WTC11 (cell line): ENCODE measurements around the gene SLC2A9. TPM values are rescaled to one million over a fixed set of nuclear protein-coding genes. Genes with fewer than 3 reads are reported as not detected.

Experiments used
- ATAC-seq: fragments of 200-7000 bp; cut with Tn5 transposase; 2 replicates; pipeline ENCODE4 v1.10.0; 2021; ENCODE audit warnings: mild to moderate bottlenecking, moderate library complexity
- CTCF ChIA-PET: fragments of 300-600 bp; sonication (Branson Sonifier 250); formaldehyde crosslinking; loops from one replicate; lab custom pipeline; 2021; ENCODE audit warnings: antibody characterized with exemption; lab: Charles Lee
- POLR2A ChIA-PET: fragments of 350-600 bp; sonication (Branson Sonifier 250); formaldehyde crosslinking; loops from one replicate; lab custom pipeline; 2021; ENCODE audit warnings: antibody characterized with exemption; lab: Charles Lee
- DNase-seq: peaks from one replicate; pipeline ENCODE4 v3.0.0; 2021; ENCODE audit warnings: low spot score
- H3K27ac Mint-ChIP-seq: 2 replicates; pipeline ENCODE4 v1.8.0; 2021; ENCODE audit warnings: mixed read lengths
- H3K27me3 Mint-ChIP-seq: 2 replicates; pipeline ENCODE4 v1.8.0; 2021; ENCODE audit warnings: low read depth, mild to moderate bottlenecking, moderate library complexity, mixed read lengths
- H3K36me3 Mint-ChIP-seq: 2 replicates; pipeline ENCODE4 v1.8.0; 2021; ENCODE audit warnings: mixed read lengths
- H3K4me1 Mint-ChIP-seq: 2 replicates; pipeline ENCODE4 v1.8.0; 2022; ENCODE audit warnings: mixed read lengths
- H3K4me3 Mint-ChIP-seq: 2 replicates; pipeline ENCODE4 v1.8.0; 2021; ENCODE audit warnings: mild to moderate bottlenecking, moderate library complexity, mixed read lengths
- H3K9me3 Mint-ChIP-seq: 2 replicates; pipeline ENCODE4 v1.8.0; 2021; ENCODE audit warnings: mixed read lengths
- AFF4 ChIP-seq: sonication (generic); formaldehyde crosslinking; IDR thresholded peaks from 2 replicates; pipeline ENCODE4 v1.8.1; 2023; ENCODE audit warnings: mild to moderate bottlenecking, missing genetic modification reagents, borderline replicate concordance
- CBFB ChIP-seq: sonication (generic); formaldehyde crosslinking; IDR thresholded peaks from 2 replicates; pipeline ENCODE4 v1.8.1; 2022; ENCODE audit warnings: mild to moderate bottlenecking, low read depth, missing genetic modification reagents
- CDX4 ChIP-seq: fragments of 250-450 bp; sonication (Bioruptor Pico); IDR thresholded peaks from 2 replicates; pipeline ENCODE4 v1.9.0; 2021; ENCODE audit warnings: moderate library complexity, mild to moderate bottlenecking, inconsistent platforms, borderline replicate concordance
- FOXK1 ChIP-seq: sonication (generic); formaldehyde crosslinking; IDR thresholded peaks from 2 replicates; pipeline ENCODE4 v1.8.0; 2022; ENCODE audit warnings: mild to moderate bottlenecking, moderate library complexity, missing genetic modification reagents
- FOXP1 ChIP-seq: sonication (generic); formaldehyde crosslinking; IDR thresholded peaks from 2 replicates; pipeline ENCODE4 v1.8.0; 2022; ENCODE audit warnings: missing genetic modification reagents, mild to moderate bottlenecking, moderate library complexity, borderline replicate concordance
- GRHL2 ChIP-seq: fragments of 250-450 bp; sonication (Bioruptor Pico); IDR thresholded peaks from 2 replicates; pipeline ENCODE4 v1.8.0; 2022; ENCODE audit warnings: mild to moderate bottlenecking, moderate library complexity; ENCODE audit not compliant: insufficient replicate concordance, severe bottlenecking
- GTF2I ChIP-seq: fragments of 250-450 bp; sonication (Bioruptor Pico); conservative IDR thresholded peaks from 2 replicates; pipeline ENCODE4 v1.4.0; 2021; ENCODE audit warnings: mild to moderate bottlenecking
- HMGA2 ChIP-seq: fragments of 250-450 bp; sonication (Bioruptor Pico); IDR thresholded peaks from 2 replicates; pipeline ENCODE4 v1.4.0; 2021; ENCODE audit warnings: mild to moderate bottlenecking, moderate library complexity
- JAZF1 ChIP-seq: fragments of 250-450 bp; sonication (Bioruptor Pico); IDR thresholded peaks from 2 replicates; pipeline ENCODE4 v1.9.0; 2021; ENCODE audit warnings: moderate library complexity, mild to moderate bottlenecking, inconsistent platforms
- KAT7 ChIP-seq: sonication (generic); formaldehyde crosslinking; IDR thresholded peaks from 2 replicates; pipeline ENCODE4 v1.8.1; 2023; ENCODE audit warnings: missing genetic modification reagents, mild to moderate bottlenecking, borderline replicate concordance
- MAX ChIP-seq: sonication (generic); formaldehyde crosslinking; IDR thresholded peaks from 2 replicates; pipeline ENCODE4 v1.8.0; 2022; ENCODE audit warnings: mild to moderate bottlenecking, missing genetic modification reagents
- NR2C2 ChIP-seq: sonication (generic); formaldehyde crosslinking; IDR thresholded peaks from 2 replicates; pipeline ENCODE4 v1.8.0; 2022; ENCODE audit warnings: mild to moderate bottlenecking, missing genetic modification reagents
- OVOL2 ChIP-seq: fragments of 250-450 bp; sonication (Bioruptor Pico); IDR thresholded peaks from 2 replicates; pipeline ENCODE4 v1.9.0; 2021; ENCODE audit warnings: mild to moderate bottlenecking, borderline replicate concordance
- PRRX2 ChIP-seq: fragments of 250-450 bp; sonication (Bioruptor Pico); IDR thresholded peaks from 2 replicates; pipeline ENCODE4 v1.8.0; 2021; ENCODE audit warnings: mild to moderate bottlenecking
- SOX15 ChIP-seq: fragments of 250-450 bp; sonication (Bioruptor Pico); IDR thresholded peaks from 2 replicates; pipeline ENCODE4 v1.9.0; 2021; ENCODE audit warnings: mild to moderate bottlenecking
- STAT6 ChIP-seq: sonication (generic); formaldehyde crosslinking; conservative IDR thresholded peaks from 2 replicates; pipeline ENCODE4 v1.8.1; 2023; ENCODE audit warnings: mild to moderate bottlenecking, low read depth, missing genetic modification reagents, moderate library complexity
- TCF7 ChIP-seq: sonication (generic); formaldehyde crosslinking; IDR thresholded peaks from 2 replicates; pipeline ENCODE4 v1.8.0; 2022; ENCODE audit warnings: mild to moderate bottlenecking, low read depth, missing genetic modification reagents, moderate library complexity
- TP53 ChIP-seq: sonication (generic); formaldehyde crosslinking; IDR thresholded peaks from 2 replicates; pipeline ENCODE4 v1.8.1; 2023; ENCODE audit warnings: mild to moderate bottlenecking, missing genetic modification reagents
- USF1 ChIP-seq: sonication (generic); formaldehyde crosslinking; IDR thresholded peaks from 2 replicates; pipeline ENCODE4 v1.8.0; 2022; ENCODE audit warnings: mild to moderate bottlenecking, missing genetic modification reagents
- ZNF263 ChIP-seq: sonication (generic); formaldehyde crosslinking; IDR thresholded peaks from 2 replicates; pipeline ENCODE4 v1.8.1; 2022; ENCODE audit warnings: low read depth, mild to moderate bottlenecking, moderate library complexity, missing genetic modification reagents
- ZNF317 ChIP-seq: sonication (generic); formaldehyde crosslinking; IDR thresholded peaks from 2 replicates; pipeline ENCODE4 v1.8.1; 2023; ENCODE audit warnings: low read depth, mild to moderate bottlenecking, moderate library complexity, missing genetic modification reagents, borderline replicate concordance
- ZNF396 ChIP-seq: fragments of 250-450 bp; sonication (Bioruptor Pico); IDR thresholded peaks from 2 replicates; pipeline ENCODE4 v1.8.0; 2021; ENCODE audit warnings: mild to moderate bottlenecking, moderate library complexity, borderline replicate concordance
- ZNF425 ChIP-seq: fragments of 250-450 bp; sonication (Bioruptor Pico); conservative IDR thresholded peaks from 2 replicates; pipeline ENCODE4 v1.9.0; 2021; ENCODE audit warnings: mild to moderate bottlenecking
- ZSCAN18 ChIP-seq: fragments of 250-450 bp; sonication (Bioruptor Pico); IDR thresholded peaks from 2 replicates; pipeline ENCODE4 v2.1.2; 2022; ENCODE audit warnings: mild to moderate bottlenecking, moderate library complexity
- total RNA-seq: library from RNA; stranded (reverse); gene quantifications from 3 replicates; pipeline ENCODE4 v1.2.3, GENCODE V29; 2021

Gene SLC2A9
- total RNA-seq, 1 experiment from 2014 or later, result not detected

GRCh38 chr4:9833421-9833820 is 187.9 kb downstream of the SLC2A9 start (continued):
- TF ChIP-seq AFF4 (CRISPR knock-in tag) (no peak), FOXK1 (no peak), NR2C2 (CRISPR knock-in tag) (no peak), KAT7 (CRISPR knock-in tag) (no peak)

GRCh38 chr4:9832640-9833039 is 188.7 kb downstream of the SLC2A9 start:
- ChIA-PET POLR2A (no interaction called here), CTCF (no interaction called here)
- DNase-seq (no peak), ATAC-seq (no peak)
- no peaks in the 10 kb centered on the region; the same call in 1 of the 2 replicates for H3K9me3 Mint-ChIP-seq
- peaks cover 2% of the 10 kb centered on the region; the same call in 1 of the 2 replicates for H3K27me3 Mint-ChIP-seq
- no peaks in the 10 kb centered on the region for H3K36me3 Mint-ChIP-seq
- no peak overlapping the region for H3K27ac Mint-ChIP-seq
- TF ChIP-seq ZNF263 (CRISPR knock-in tag) (no peak), OVOL2 (CRISPR knock-in tag) (no peak), STAT6 (CRISPR knock-in tag) (no peak), TP53 (no peak), ZNF317 (CRISPR knock-in tag) (no peak), SOX15 (CRISPR knock-in tag) (no peak), ZNF396 (CRISPR knock-in tag) (no peak), ZSCAN18 (CRISPR knock-in tag) (no peak), CBFB (CRISPR knock-in tag) (no peak), GRHL2 (CRISPR knock-in tag) (no peak), USF1 (CRISPR knock-in tag) (no peak), HMGA2 (CRISPR knock-in tag) (no peak), PRRX2 (no peak), FOXP1 (CRISPR knock-in tag) (no peak), GTF2I (CRISPR knock-in tag) (no peak), CDX4 (CRISPR knock-in tag) (no peak), TCF7 (CRISPR knock-in tag) (no peak), JAZF1 (CRISPR knock-in tag) (no peak), ZNF425 (no peak), MAX (no peak)
- peaks cover 6% of the 10 kb centered on the region for H3K4me1 Mint-ChIP-seq
- H3K4me3 Mint-ChIP-seq, result no peak overlapping the region
